EL (cell line): ENCODE data around the gene MEX3B.
A peak's percentile ranks its signal among the peaks of the same experiment; 100 is the strongest.
"Not testable (repeated sequence)": the region's sequence is repeated elsewhere in the genome, so short reads cannot be mapped to it uniquely, and the experiment has no call there.

Experiments used
- DNase-seq: peaks from one replicate; pipeline ENCODE4 v3.0.0-alpha.2; 2016

Gene MEX3B

DNA sequence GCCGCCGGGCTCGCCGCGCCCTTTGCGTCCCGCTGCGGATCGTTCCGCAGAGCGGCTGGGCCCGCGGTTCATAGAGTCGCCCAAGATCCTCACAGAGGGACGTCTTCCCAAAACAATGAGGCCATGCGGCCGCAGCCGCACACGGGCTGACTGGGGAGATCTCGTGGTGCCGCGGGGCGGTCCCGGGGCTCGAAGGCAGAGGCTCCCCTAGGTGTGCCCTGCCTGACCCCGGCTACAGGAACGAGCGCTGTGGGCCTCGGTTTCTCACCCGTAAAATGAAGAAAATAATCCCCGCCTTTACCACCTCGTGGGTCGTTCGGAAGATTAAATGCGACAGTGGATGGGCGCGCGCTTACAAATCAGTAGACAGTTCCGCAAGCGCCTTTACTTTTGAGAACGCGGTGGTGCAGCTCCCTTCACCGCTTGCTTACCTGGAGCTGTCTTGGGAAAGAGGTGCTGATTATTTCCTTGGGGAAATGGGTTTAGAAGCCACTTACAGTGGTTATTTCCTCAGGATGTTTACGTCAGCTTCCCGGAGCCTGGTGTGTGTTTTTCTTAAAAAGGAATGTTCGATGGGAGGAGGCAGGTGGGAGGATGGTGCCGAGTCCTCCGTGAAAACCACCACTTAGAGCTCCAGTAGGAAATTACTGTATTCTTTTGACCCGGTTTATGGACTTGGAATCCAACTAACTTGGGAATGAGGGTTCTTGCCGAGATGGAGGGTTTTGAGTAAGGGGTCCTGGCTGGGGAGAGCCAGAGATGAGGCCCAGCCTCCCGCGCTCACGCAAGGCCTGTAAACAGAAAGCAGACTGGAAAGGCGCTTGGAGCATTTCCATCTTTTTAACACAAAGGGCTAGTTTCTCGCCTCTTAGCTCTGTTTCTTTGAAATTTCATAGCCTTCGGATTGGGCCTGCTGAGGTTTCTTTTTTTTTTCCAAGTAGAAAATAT lies 1.9 kb upstream of the MEX3B start:
- no peak for DNase-seq

DNA sequence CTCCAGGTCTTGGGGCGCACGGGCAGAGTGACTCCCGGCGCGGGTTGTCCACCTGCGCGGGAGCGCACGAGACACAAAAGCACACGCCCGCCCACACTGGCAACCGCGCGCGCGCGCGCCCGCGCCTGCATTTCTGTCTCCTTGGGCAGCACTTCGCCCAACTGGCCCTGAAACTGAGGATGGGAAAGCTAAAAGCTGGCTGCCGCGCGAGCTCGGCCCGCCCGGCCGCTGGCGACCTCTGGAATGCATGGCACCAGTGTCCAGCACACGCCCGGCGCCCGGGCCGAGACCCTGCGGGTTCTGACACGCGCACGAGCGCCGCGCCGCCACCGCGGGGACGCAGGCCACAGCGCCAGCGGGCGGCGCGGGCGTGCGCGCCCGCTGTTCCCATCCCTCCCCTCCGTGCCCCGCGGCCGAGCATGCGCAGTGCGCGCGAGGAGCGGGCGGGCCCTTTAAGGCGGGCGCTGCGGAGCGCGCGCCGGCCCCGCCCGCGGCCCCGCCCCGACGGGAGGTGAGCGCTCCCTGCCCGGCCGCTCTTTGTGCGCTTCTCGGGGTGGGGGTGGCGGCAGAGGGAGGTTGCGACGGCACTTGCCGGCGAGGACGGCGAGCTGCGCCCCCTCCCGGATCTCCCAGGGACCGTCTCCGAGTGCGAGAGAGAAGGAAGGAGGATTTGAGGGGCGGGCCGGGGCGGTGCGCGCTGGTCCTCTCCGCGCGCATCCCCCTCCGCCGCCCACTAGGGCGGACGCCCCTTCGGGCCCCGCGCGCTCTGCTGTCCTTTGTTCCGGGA lies 1.0 kb upstream of the MEX3B start:
- peak; percentile 92 for DNase-seq

DNA sequence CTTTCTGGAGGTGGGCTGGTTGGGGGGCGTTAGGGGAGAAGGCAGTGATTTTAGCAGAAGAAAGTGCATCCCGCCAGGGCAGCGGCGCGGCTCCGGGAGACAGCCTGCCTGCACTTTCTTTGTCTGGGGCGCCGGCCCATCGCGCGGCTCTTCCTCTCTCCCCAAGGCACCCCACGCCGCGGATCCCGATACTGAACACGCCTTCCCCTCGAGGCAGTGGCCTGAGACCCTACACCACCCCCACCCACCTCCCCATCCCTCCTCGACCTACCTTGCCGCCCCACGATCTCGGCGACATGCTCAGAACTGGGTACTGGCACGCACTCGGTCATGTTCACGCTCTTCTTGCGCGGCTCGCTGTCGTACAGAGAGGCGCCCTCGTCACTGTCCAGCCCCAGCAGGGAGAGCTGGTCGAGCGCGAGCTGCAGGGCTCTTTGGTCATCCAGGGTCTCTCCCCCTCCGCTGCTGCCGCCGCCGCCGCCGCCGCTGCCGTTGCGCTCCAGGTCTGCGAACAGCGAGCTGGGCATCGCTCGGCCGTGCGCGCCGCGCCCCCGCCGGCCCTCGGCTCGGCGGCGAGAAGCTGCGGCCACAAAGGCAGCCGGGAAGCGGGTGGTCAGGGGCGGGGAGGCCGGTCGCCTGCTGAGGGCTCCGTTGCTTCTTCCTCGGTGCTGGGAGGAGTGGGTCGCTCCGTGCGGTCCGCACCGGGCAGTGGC lies 483 bp downstream of the MEX3B start:
- DNase-seq = peak; percentile 57

DNA sequence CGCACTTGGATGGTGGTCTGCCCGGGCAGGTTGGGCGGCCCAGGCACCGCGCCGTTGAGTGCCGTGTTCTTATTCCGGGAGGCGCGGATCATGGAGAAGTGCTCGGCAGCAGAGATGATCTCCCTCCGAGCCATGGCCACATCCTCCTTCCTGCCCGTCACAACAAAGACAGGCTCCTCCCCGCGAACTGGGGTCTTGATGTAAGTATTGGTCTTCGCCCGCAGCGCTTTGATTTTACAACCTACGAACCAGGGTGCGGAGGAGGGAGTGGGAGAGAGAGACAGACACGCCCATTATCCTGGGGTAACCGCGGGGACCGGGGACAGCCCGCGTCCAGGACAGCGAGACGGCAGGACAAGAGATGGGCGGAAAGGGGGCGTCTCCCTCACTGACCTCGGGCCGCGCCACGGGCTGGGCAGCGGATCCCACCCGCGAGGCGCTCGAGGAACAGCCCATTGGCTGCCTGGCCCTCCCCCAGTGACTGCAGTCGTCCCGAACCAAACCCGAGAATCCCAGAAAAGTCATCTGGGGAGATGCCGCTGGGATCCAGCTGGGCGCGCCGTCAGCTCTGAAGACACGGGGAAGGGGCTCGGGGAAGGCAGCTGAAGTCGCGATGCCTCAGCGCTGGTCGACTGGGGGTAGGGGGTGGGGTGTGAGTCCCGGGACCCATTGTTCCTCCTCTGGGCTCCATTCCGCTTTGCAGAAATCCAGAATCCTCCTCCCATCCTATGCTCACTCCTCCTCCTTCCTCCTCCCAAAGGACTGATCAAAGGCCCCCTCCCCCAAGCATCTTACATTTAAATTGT lies 1.2 kb downstream of the MEX3B start:
- peak; percentile 71 for DNase-seq

DNA sequence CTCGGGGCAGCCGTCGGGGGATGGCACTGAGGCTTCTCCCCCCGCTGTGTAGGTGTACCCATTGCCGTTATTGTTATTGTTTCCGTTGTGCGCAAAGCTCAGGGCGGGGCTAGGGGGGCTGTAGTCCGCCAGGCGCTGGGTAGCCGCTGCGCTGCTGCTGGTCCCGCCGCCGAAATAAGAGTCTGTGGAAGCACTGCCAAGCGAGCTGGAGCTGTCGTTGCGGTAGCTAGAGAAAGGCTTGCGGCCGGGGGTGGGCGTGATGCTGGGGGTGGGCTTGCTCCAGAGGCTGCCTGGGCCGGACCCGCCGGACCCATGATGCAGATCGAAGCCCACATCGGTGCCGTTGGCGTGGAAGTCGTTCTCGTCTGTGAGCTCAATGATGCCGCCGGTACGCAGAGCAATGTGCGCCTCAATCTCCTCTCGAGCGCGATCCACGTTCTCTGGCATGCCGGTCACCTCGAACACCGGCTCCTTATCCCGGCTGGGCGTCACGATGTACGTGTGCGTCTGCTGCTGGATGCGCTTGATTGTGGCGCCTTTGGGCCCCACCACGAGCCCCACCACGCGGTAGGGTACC lies 1.9 kb downstream of the MEX3B start:
- peak; percentile 7 for DNase-seq

DNA sequence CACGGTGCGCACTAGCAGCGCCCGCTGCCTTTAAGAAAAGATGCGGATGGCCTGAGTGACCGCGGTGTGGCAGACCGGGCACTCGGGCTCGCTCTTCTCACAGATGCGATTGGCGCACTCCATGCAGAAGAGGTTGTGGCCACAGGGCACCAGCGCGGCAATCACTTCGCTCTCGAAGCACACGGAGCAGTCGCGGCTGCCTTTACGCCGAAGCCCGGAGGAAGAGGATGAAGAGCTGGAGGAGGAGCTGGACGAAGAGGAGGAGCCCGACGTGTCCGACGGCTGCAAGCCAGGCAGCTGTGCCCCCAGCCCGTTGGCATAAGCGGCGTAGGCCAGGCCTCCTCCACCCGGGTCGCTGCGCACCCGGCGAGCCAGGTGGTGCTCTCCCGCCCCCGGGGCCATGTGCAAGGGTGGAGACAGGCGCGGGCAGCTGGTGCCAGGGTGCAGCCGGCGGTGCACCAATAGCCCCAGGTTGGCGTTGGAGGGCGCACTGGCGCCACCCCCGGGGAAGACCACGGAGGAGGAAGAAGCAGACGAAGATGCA lies 2.6 kb downstream of the MEX3B start:
- no peak for DNase-seq

DNA sequence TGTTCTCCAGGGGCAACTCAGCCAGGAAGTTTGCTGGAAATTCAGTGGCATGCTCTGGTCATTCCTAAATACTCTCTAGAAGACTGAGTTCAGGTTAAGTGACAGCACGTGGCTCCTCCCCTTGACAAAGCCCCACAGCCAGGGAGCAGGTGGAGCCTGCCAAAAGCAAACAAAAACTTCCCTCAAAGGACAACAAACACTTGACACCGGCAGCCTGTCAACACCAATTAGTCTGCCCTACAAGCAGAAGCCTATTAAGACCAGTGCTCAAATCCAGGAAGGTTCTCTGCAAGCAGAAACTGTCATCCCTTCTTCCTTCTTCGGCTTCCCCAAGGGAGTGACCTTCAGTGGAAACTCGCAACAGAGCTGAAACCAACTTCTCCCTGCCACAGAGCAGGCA lies 5.0 kb downstream of the MEX3B start:
- DNase-seq = no peak

DNA sequence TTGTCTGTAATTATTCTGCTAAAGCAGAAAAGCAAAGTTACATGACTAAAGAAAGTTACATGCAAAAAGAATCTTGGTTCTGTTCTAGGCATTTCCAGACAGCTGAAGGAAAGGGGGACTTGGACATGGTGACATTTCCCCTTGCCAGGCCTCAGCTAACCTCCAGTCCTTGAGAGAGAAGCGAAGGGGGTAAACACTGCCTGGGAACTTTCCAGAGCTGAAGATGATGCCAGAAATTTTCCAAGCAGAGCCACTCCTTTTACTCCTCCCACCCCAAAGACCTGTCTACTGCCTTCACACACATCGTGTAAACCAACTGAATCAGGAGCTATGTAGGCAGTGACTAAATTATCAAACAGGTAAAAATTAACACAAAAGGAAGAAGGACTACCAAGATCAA lies 5.4 kb downstream of the MEX3B start:
- no peak for DNase-seq

DNA sequence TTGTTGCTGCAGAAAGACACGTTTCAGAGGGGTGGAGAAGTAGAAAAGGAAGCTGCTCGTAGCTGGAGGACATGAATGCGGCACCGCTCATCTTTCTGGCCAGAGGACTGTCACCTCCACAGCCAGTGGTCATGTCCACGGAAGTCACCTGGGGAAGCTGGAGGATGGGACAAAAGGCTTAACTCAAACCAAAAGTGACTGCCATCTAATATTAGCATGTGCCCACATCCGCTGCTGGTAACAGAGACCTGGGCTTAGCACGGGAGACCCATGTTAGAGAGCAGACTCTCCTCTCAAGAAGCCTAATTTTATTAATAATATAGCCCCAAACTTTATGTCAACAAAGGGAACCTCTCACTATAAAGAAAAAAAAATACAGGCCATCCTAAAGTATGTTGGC lies 5.9 kb downstream of the MEX3B start:
- no peak for DNase-seq

DNA sequence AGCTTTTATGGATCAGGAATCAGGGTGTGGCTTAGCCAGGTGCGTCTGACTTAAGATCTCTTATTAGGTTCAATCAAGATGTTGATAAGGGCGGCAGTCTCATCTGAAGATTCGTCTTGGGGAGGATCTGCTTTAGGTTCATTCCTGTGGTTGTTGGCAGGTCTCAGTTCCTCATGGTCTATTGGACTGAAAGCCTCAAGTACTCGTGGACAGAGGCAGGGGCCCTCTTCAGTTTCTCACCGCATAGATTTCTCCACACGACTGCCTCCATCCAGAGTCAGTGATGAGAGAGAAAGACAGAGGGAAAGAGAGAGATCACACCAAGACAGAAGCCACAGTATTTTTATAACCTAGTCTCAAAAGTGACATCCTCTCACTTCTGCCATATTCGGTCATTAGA lies 9.4 kb downstream of the MEX3B start:
- DNase-seq = no peak

DNA sequence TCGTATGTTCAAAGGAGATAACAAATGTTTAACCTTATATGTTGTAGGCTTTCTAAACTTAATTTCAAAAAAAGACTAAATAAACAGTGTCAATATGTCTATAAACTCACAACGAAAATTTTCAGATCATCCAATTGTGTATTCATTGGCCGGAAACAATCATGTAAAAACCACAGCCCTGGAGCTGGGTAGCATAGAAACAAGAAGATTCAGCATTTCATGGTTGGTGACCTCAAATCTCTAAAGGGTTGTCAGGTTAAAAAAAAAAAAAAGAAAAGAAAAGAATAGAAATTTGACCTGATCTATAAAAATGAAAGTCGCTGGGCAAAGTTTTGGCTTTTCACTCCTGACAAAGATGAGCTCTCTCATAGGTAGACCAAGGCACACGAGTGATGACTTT lies 13.9 kb downstream of the MEX3B start:
- no peak for DNase-seq

DNA sequence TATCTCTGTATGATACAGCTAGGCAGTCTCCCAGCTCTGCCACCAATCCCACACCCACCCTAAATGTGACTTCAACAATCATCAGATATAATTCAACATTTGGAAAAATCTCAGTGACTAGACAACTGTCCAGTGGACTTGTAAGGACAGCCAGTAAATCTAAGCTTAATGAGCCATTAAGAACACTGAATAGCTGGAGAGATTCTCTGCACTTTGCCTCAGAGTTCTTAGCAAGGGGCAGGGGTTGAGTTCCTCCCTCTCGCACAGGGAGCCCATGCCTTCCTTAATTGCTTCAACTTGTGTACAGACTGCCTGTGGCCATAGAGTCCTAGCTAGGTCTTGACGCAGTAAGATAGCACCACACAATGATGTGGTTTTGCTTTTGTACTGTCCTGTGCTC lies 15.6 kb downstream of the MEX3B start:
- DNase-seq = no peak

DNA sequence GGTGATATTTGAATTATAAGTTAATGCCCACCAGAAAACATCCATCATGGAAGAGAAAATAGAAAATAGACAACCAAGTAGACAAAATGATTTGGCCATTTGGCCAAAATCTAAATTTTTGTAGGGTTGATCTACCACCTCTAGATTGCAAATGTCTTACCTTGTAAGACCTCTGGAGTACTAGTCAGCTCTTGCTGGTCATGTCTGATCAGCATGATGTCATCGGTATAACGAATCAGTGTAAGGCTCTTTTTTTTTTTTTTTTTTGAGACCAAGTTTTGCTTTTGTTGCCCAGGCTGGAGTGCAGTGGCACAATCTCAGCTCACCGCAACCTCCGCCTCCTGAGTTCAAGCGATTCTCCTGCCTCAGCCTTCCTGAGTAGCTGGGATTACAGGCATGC lies 17.7 kb downstream of the MEX3B start:
- DNase-seq = not testable (repeated sequence)

DNA sequence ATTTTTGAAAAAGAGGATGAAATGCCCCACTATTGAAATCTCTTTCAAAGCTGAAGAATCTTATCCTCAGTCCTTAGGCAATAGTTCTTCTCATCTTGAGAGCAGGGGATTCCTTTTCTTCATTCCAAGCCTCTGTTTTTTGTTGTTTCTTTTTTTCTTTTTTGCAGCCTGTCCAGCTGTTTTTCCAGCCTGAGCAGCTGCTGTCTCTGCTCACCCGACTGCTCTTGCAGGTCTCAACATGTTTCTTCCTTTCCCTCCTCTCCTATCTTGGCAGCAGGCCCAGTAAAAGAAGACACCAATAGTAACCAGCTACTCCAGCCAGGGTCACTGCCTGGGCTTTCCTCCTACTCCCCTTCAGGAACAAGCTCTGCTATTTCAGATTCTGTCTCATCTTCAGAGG lies 23.8 kb downstream of the MEX3B start:
- peak; percentile 32 for DNase-seq

DNA sequence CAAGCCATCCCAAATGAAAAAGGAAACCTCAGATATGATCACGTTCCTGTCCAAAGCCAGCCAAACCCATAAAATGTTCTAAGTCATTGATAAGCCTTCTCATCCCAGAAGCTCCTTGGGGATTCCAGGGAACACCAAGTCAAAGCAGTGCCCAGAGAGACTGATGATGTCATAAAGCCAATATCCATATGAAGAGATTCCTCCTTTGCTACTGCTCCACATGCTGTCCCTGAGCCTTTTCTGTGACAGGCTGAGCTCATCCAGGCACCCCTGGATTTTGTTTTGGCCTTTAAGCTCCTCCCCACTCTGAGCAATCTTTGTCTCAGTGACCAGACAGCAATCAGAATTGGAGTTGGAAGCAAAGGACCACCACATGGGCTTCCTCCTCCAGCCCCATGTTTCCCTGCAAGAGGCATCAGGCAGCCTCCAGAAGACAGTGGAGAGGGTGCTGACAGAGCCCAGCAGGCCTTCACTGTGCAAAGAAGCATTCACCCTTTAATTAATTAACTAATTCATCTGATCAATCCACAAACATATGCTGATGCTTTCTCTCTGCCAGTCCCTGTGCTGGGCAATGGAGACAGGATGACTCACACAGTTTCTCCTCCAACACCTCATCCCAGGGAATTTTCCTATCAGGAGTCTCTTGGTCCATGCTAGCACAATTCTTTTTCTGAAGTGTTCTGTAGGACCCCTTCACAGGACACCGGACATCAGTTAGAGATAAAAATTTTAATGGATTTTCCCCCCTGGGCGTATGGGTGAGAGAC lies 25.0 kb downstream of the MEX3B start:
- DNase-seq = peak; percentile 11

DNA sequence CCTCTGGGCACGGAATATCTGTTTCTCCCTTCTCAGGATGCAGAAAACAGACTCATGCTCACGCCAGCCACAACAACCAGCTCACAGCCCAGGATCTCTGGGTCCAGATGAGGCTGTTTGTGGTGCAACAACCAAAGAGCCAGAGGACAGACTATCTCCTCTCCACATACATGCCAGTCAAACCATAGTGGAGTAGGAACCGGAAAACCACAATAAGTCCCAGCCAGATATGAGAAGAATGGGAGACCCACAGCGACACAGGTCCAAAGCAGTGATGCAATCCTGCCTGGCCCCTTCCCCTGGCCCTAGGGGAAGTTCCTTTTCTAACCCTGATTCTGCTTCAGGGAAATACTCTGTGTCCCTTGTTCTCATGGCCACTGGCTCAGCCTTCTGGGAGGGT lies 27.6 kb downstream of the MEX3B start:
- DNase-seq = no peak

DNA sequence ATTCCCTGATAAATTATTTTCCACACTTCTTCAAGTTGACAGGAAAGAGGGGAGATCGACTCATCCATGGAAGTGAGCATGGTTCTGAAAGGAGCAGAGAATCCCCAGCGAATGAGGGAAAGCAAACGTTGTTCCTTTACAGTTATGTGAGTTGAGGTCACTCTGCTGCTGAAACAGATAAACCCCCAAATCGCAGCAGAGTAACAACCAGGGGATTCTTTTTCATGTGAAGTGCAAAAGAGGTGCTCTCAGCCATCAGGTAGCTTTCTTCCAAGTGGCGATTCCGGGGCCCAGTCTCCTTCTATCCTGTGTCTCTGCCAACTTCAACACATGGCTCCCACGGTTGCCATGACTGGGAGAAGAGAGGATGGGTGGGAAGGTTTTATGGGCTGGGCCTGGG lies 28.2 kb downstream of the MEX3B start:
- no peak for DNase-seq

DNA sequence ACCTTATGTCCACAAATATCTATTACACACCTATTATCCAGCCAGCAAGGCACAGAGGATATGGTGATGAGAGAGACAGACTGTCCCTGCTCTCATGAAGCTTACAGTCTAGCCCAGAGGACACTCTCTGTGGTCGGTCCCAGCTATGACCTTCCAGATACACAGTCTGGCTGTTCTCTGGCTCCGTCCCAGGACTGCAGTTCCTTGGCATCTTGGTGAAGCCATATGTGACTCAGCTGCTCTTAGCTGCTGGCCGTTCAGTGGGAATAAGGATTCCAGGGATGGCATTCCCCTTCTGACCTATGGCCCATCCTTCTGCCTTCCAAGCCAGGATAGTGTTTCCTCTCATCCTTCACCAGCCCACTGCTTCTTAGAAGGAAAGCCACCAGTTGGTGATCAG lies 30.8 kb downstream of the MEX3B start:
- DNase-seq = peak; percentile 46

DNA sequence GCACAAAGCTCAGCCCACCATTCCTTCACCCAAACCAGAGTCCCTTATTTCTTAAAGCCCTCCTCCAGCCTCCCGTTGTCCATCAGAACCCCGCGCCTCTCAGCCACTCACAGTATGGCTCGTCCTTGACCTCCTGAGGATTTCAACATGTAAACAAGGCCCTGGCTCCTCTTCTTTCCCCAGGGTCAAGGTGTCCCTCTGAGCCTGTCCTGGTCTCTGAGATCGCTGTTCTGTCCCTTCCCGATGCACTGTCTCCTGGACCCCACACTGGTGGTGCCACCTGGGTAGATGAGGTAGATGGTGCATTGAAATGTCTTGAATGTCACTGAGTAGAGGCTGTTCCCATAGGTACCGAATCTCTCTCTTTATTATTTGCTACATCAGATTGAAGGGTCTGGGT lies 32.9 kb downstream of the MEX3B start:
- no peak for DNase-seq

DNA sequence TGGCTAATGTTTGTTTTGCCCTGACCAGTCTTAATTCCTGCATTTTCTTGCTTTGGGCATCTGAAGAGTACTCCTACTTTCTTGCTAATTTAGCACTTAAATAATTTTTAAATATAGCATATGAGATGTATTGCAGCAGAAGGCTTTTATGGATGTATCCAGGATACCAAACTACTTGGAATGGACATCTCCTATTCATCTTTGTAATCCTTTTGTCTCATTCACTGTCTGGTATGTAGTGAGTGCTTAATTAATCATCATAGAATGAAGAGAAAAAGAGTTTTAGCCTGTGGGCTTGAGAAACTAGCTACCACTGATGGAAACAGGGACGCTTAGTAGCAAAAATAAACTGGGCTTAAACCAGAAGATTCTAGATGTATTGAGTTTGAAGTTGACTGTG lies 40.6 kb downstream of the MEX3B start:
- no peak for DNase-seq

DNA sequence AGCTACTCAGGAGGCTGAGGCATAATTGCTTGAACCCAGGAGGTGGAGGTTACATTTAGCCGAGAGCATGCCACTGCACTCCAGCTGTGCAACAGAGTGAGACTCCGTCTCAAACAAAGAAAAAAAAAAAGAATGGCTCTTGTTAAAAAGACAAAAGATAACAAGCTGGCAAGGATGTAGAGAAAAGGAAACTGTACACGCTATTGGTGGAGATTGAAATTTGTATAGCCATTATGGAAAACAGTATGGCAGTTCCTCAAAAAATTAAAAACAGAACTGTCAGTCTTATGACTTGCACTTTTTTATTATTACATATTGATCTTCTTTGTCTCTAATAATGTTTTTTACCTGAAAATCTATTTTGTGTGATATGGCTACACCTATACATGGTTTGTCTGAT lies 41.9 kb downstream of the MEX3B start:
- no peak for DNase-seq
